PFSK-1 (cell line): ENCODE measurements around the gene WNT4.
A peak's percentile ranks its signal among the peaks of the same experiment; 100 is the strongest.

Source experiments
- FOXP2 ChIP-seq: optimal IDR thresholded peaks from 2 replicates; pipeline ENCODE3; 2011; ENCODE audit warnings: borderline replicate concordance, control low read depth, inconsistent platforms; ENCODE audit not compliant: insufficient read depth; ENCODE audit errors: extremely low read length, extremely low read depth
- POLR2AphosphoS5 ChIP-seq: IDR thresholded peaks from 2 replicates; pipeline ENCODE4 v1.6.1; 2012; ENCODE audit warnings: low read depth, mild to moderate bottlenecking, control low read depth, low read length, moderate library complexity
- REST ChIP-seq, 2 experiments: IDR thresholded peaks; 2 replicates each; pipeline versions ENCODE4 v1.6.1 to v1.8.0; 2011 to 2012; ENCODE audit warnings: low read depth in 2 of 2, low read length in 2 of 2, control low read depth in 1 of 2, inconsistent platforms in 1 of 2, mild to moderate bottlenecking in 1 of 2, moderate library complexity in 1 of 2; ENCODE audit not compliant: insufficient read depth in 1 of 2
- SIN3A ChIP-seq: IDR thresholded peaks from 2 replicates; pipeline ENCODE4 v1.6.1; 2012; ENCODE audit warnings: mild to moderate bottlenecking, low read length, moderate library complexity, borderline replicate concordance; ENCODE audit not compliant: insufficient read depth
- TAF1 ChIP-seq: IDR thresholded peaks from 2 replicates; pipeline ENCODE4 v1.6.1; 2012; ENCODE audit warnings: low read length, control low read depth, borderline replicate concordance; ENCODE audit not compliant: insufficient read depth

Gene WNT4

GRCh38 chr1:22118291-22118992, 24.5 kb downstream of the WNT4 start:
- no peak for TF ChIP-seq FOXP2
- no peak for TF ChIP-seq REST (IDR thresholded peaks at IDR 0.05; ENCODE audit: insufficient read depth in 1 of 2, low read depth in 2 of 2, low read length in 2 of 2)
- no peak for TF ChIP-seq TAF1
- no peak for TF ChIP-seq POLR2AphosphoS5
- no peak for TF ChIP-seq SIN3A

DNA sequence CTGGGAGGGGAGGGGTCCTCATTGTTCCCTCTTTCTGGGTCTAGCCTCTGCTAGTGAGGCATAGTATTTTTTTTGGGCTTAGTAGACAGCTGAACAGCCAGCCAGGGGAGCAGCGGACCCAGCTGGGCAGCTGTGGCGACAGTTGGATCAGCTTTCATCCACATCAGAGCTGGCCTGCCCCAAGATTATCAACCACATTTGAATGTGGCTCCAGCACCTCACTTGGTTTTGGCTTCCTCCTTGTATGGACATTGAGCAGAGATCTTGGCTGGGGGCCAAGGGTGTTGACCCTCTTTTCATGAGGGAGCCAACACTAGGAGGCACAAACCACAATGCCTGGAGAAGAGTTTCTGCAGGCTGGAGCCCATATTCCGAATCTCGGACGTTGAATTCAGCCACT, 25.0 kb downstream of the WNT4 start:
- no peak for TF ChIP-seq SIN3A
- TF ChIP-seq TAF1, result no peak
- TF ChIP-seq REST (IDR thresholded peaks at IDR 0.05; ENCODE audit: insufficient read depth in 1 of 2, low read depth in 2 of 2, low read length in 2 of 2), result no peak
- TF ChIP-seq FOXP2, result no peak
- no peak for TF ChIP-seq POLR2AphosphoS5

DNA sequence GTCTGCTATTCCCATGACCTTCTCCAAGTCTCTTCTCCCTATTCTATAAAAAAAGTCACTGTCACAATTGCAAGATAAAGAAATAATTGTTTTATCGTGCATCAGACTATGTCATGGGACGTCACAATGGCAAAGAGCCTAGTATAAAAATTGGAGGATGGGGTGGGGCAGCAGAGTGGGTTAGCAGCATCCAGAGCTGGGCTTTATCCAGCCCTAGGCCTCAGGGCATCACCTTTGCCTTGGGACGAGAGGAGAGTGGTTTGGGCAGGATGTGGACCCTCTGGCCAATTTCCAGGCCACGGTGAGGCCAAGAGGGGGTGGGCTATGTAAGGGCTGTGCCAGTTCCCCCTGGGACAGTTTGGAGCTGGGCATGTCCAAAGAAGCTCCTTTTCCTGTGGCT, 25.7 kb downstream of the WNT4 start:
- TF ChIP-seq POLR2AphosphoS5, result 0 out of 2 replicates have a peak, but pooled peaks have one; percentile 20
- TF ChIP-seq REST (IDR thresholded peaks at IDR 0.05; ENCODE audit: insufficient read depth in 1 of 2, low read depth in 2 of 2, low read length in 2 of 2), result no peak

DNA sequence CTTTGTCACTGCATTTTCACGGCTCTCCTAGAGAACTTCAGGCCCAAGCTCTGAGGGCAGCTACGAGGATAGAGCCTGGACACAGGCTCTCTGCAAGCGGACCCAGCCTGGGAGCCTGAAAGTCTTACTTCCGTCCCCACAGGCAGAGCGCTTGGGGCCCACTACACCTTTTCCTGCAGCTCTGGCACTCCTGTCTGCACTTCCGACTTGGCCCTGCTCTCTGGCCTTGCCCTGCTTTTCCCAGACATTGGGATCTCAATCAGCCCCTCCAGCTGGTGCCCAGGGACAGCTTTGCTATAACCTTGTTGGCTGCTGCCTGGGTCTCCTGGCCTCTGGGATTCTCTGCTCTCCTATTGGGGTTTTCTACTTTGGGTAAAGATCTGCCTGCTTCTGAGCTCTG, 27.6 kb downstream of the WNT4 start:
- TF ChIP-seq TAF1 (no peak), SIN3A (no peak), FOXP2 (no peak), REST (IDR thresholded peaks at IDR 0.05; ENCODE audit: insufficient read depth in 1 of 2, low read depth in 2 of 2, low read length in 2 of 2) (no peak), POLR2AphosphoS5 (no peak)
